GM10248 (cell line): ENCODE data around the gene SOX13.

ENCODE experiments used
- CTCF ChIA-PET: fragments of 300-600 bp; sonication (Branson Sonifier 250); formaldehyde crosslinking; extraction: SDS; loops from one replicate; lab custom pipeline; 2021; ENCODE audit warnings: antibody characterized with exemption; lab: Yijun Ruan, JAX
- POLR2A ChIA-PET: fragments of 350-650 bp; sonication (Branson Sonifier 250); formaldehyde crosslinking; extraction: SDS; loops from one replicate; lab custom pipeline; 2020; ENCODE audit warnings: antibody characterized with exemption; lab: Yijun Ruan, JAX
- DNase-seq: peaks from one replicate; pipeline ENCODE4 v3.0.0; 2012; ENCODE audit errors: extremely low spot score
- CTCF ChIP-seq: IDR thresholded peaks from 2 replicates; pipeline ENCODE4 v1.5.1; 2012; ENCODE audit warnings: mild to moderate bottlenecking, low read depth; ENCODE audit errors: extremely low read depth, missing control alignments, control extremely low read depth

Gene SOX13

GRCh38 chr1:204115116-204115515, 42.2 kb downstream of the SOX13 start:
- no peak for TF ChIP-seq CTCF
- POLR2A ChIA-PET = interaction anchor here (0.6 kb wide), 1 partner anchor 297 kb away, joined by 9 read pairs; no protein-coding TSS in a partner anchor
- CTCF ChIA-PET = interaction anchor here (2.2 kb wide), 1 partner anchor 14 kb away, joined by 20 read pairs; no protein-coding TSS in a partner anchor
- no peak for DNase-seq

GRCh38 chr1:204116539-204116938, 43.6 kb downstream of the SOX13 start:
- ChIA-PET POLR2A (no interaction called here), CTCF (interaction anchor here (0.6 to 2.2 kb wide), 2 partner anchors 12 to 103 kb away, joined by 3 to 20 read pairs; no protein-coding TSS in a partner anchor)
- DNase-seq = no peak
- no peak for TF ChIP-seq CTCF

GRCh38 chr1:204121840-204122555, 49.1 kb downstream of the SOX13 start:
- TF ChIP-seq CTCF = no peak
- DNase-seq = no peak
- POLR2A ChIA-PET = no interaction called here
- CTCF ChIA-PET = interaction anchor here (2.3 kb wide), 1 partner anchor 7 kb away, joined by 13 read pairs; no protein-coding TSS in a partner anchor

- no peak for DNase-seq
- no peak for TF ChIP-seq CTCF
- ChIA-PET CTCF (no interaction called here), POLR2A (no interaction called here)
Observed at GRCh38 chr1:204123376-204123775, 50.5 kb downstream of the SOX13 start.

- ChIA-PET CTCF (no interaction called here), POLR2A (no interaction called here)
- TF ChIP-seq CTCF = no peak
- no peak for DNase-seq
Observed at GRCh38 chr1:204124639-204125038, 51.7 kb downstream of the SOX13 start.

GRCh38 chr1:204125759-204126351, 52.9 kb downstream of the SOX13 start:
- POLR2A ChIA-PET = no interaction called here
- TF ChIP-seq CTCF = no peak
- DNase-seq = no peak
- CTCF ChIA-PET = interaction anchor here (1.1 kb wide), 1 partner anchor 10 kb away, joined by 3 read pairs; no protein-coding TSS in a partner anchor
